Kidney (tissue), 14 donors: ENCODE measurements around the gene PCLO. TPM values are rescaled to one million over a fixed set of nuclear protein-coding genes. Genes with fewer than 3 reads are reported as not detected.

Experiments used
- DNase-seq, 5 donors: peaks; one replicate each; pipeline ENCODE4 v3.0.0-alpha.2; 2013 to 2020
- FAIRE-seq: peaks from 2 replicates; lab custom pipeline; 2012; peaks lifted over from hg19 to GRCh38; lab: Jason Lieb, UNC
- H3K27ac ChIP-seq, 2 donors: one replicate each; pipeline ENCODE4 v1.7.0; 2013; ENCODE audit warnings: low read depth in 2 of 2, low read length in 2 of 2, inconsistent platforms in 1 of 2
- H3K27me3 ChIP-seq: one replicate; pipeline ENCODE4 v1.7.1; 2013; ENCODE audit warnings: low read length, inconsistent platforms; ENCODE audit not compliant: control insufficient read depth, insufficient read depth
- H3K36me3 ChIP-seq, 3 donors: one replicate each; pipeline versions ENCODE4 v1.7.0 to v1.7.1; 2013; ENCODE audit warnings: low read length in 3 of 3, control low read depth in 1 of 3, inconsistent platforms in 1 of 3; ENCODE audit not compliant: insufficient read depth in 3 of 3, control insufficient read depth in 2 of 3
- H3K4me1 ChIP-seq, 3 donors: one replicate each; pipeline versions ENCODE4 v1.7.0 to v1.7.1; 2013; ENCODE audit warnings: low read length in 3 of 3, inconsistent platforms in 1 of 3, low read depth in 1 of 3; ENCODE audit not compliant: control insufficient read depth in 2 of 3, insufficient read depth in 2 of 3
- H3K4me3 ChIP-seq, 3 donors: one replicate each; pipeline versions ENCODE4 v1.7.0 to v1.8.1; 2013; ENCODE audit warnings: low read length in 3 of 3, control low read depth in 1 of 3, inconsistent platforms in 1 of 3
- H3K9ac ChIP-seq, 3 donors: one replicate each; pipeline versions ENCODE4 v1.7.0 to v1.7.1; 2013; ENCODE audit warnings: low read length in 3 of 3, control low read depth in 1 of 3, inconsistent platforms in 1 of 3
- H3K9me3 ChIP-seq, 3 donors: one replicate each; pipeline versions ENCODE4 v1.7.0 to v1.7.1; 2013; ENCODE audit warnings: low read length in 3 of 3, control low read depth in 1 of 3, inconsistent platforms in 1 of 3; ENCODE audit not compliant: control insufficient read depth in 2 of 3, insufficient read depth in 1 of 3
- CTCF ChIP-seq: IDR thresholded peaks from 3 replicates; pipeline ENCODE4 v1.5.1; 2012; ENCODE audit warnings: mild to moderate bottlenecking, moderate library complexity, borderline replicate concordance; ENCODE audit not compliant: insufficient read depth; ENCODE audit errors: extremely low read depth
- intact Hi-C: fragments of 100-400 bp; cut with DNase I; formaldehyde crosslinking; loops from one replicate; pipeline ENCODE4 v1.11.1; 2022
- polyA plus RNA-seq: library from polyadenylated mRNA; stranded (reverse); fragments of 350-450 nt; fragmentation: Illumina TruSeq; extraction: RNeasy Lipid Tissue Mini Kit (QIAGEN cat#74804); gene quantifications from one replicate; pipeline ENCODE4 v1.2.3, GENCODE V29; 2014; ENCODE audit warnings: low read depth, low replicate concordance; ENCODE audit not compliant: insufficient read depth
- total RNA-seq: library from RNA; stranded (reverse); fragmentation: NEBNext Ultra II Directional; extraction: Animal tissue kit (Norgen Biotek cat#: 25700); gene quantifications from one replicate; pipeline ENCODE4 v1.2.1, GENCODE V29; 2021
- donor health status: control.
- donor health status: control.
- donor health status: control.
- donor health status: control.
- donor health status: control.
- donor health status: DM: yes; HTN: yes; CAD: no.
- donor health status: Normal renal cell carcinoma (clear cell type).

The PCLO gene
- total and polyA plus RNA-seq, 2 donors from 2014 or later, result 4.0 to 12.0 TPM

GRCh38 chr7:82726038-82726800 is 436.5 kb downstream of the PCLO start:
- no peaks in the 10 kb centered on the region for H3K4me1 ChIP-seq
- intact Hi-C loops, result no loop called here
- no peaks in the 10 kb centered on the region for H3K27me3 ChIP-seq
- FAIRE-seq (no peak), DNase-seq (no peak)
- no peak overlapping the region for H3K4me3 ChIP-seq
- no peak overlapping the region for H3K9ac ChIP-seq
- H3K9me3 ChIP-seq, result no peaks in the 10 kb centered on the region
- H3K36me3 ChIP-seq, result no peaks in the 10 kb centered on the region
- no peak for TF ChIP-seq CTCF
- no peak overlapping the region for H3K27ac ChIP-seq

GRCh38 chr7:82723411-82723810 is 439.3 kb downstream of the PCLO start:
- no peak for DNase-seq
- intact Hi-C loops, result no loop called here
- Histone ChIP-seq H3K27me3 (no peaks in the 10 kb centered on the region), H3K4me1 (no peaks in the 10 kb centered on the region), H3K27ac (no peak overlapping the region), H3K9ac (no peak overlapping the region), H3K4me3 (no peak overlapping the region), H3K36me3 (no peaks in the 10 kb centered on the region), H3K9me3 (no peaks in the 10 kb centered on the region)
- no peak for FAIRE-seq
- TF ChIP-seq CTCF, result no peak

GRCh38 chr7:82722946-82723345 is 439.7 kb downstream of the PCLO start:
- Histone ChIP-seq H3K4me1 (no peaks in the 10 kb centered on the region), H3K9me3 (no peaks in the 10 kb centered on the region), H3K36me3 (no peaks in the 10 kb centered on the region), H3K9ac (no peak overlapping the region), H3K4me3 (no peak overlapping the region), H3K27me3 (no peaks in the 10 kb centered on the region), H3K27ac (no peak overlapping the region)
- intact Hi-C loops, result no loop called here
- DNase-seq (no peak), FAIRE-seq (no peak)
- no peak for TF ChIP-seq CTCF
